Ascending aorta (tissue), 2 donors: Measurements from ENCODE around the gene ZBTB37. TPM values are rescaled to one million over a fixed set of nuclear protein-coding genes. Genes with fewer than 3 reads are reported as not detected.

ENCODE experiments used
- DNase-seq, 2 donors: peaks; one replicate each; pipeline ENCODE4 v3.0.0-alpha.2; 2019; ENCODE audit warnings: low spot score in 2 of 2
- H3K27ac ChIP-seq, 2 donors: fragments of 200-600 bp; sonication (generic); one replicate each; pipeline ENCODE4 v1.5.1; 2016 to 2017; ENCODE audit warnings: mild to moderate bottlenecking in 1 of 2
- H3K27me3 ChIP-seq: fragments of 200-600 bp; sonication (generic); one replicate; pipeline ENCODE4 v1.5.1; 2017
- H3K36me3 ChIP-seq, 2 donors: fragments of 200-600 bp; sonication (generic); one replicate each; pipeline ENCODE4 v1.5.1; 2016
- H3K4me1 ChIP-seq, 2 donors: fragments of 200-600 bp; sonication (generic); one replicate each; pipeline ENCODE4 v1.5.1; 2016 to 2017; ENCODE audit warnings: mild to moderate bottlenecking in 1 of 2
- H3K4me3 ChIP-seq, 2 donors: fragments of 200-600 bp; sonication (generic); one replicate each; pipeline ENCODE4 v1.5.1; 2016 to 2017; ENCODE audit warnings: mild to moderate bottlenecking in 1 of 2
- H3K9me3 ChIP-seq, 2 donors: fragments of 200-600 bp; sonication (generic); one replicate each; pipeline ENCODE4 v1.5.1; 2016
- intact Hi-C: fragments of 100-400 bp; cut with DNase I; formaldehyde crosslinking; loops from one replicate; pipeline ENCODE4 v1.15.1; 2023
- total RNA-seq: library from RNA; depleted of rRNA; stranded (reverse); fragments of >200 nt; gene quantifications from one replicate; pipeline ENCODE4 v1.1.0, GENCODE V29; 2016
- TF ChIP-seq, protein P1 (sequence below), 3 experiments: fragments of 200-600 bp in 2 of 3; fragments of 450-650 bp in 1 of 3; sonication (generic) in 2 of 3; IDR thresholded peaks; one replicate each; pipeline ENCODE4 v1.5.1; 2016 to 2019; ENCODE audit warnings: antibody characterized with exemption in 3 of 3, mild to moderate bottlenecking in 1 of 3, moderate library complexity in 1 of 3

Gene ZBTB37
- total RNA-seq, 1 donor from 2014 or later = 5.0 TPM

DNA sequence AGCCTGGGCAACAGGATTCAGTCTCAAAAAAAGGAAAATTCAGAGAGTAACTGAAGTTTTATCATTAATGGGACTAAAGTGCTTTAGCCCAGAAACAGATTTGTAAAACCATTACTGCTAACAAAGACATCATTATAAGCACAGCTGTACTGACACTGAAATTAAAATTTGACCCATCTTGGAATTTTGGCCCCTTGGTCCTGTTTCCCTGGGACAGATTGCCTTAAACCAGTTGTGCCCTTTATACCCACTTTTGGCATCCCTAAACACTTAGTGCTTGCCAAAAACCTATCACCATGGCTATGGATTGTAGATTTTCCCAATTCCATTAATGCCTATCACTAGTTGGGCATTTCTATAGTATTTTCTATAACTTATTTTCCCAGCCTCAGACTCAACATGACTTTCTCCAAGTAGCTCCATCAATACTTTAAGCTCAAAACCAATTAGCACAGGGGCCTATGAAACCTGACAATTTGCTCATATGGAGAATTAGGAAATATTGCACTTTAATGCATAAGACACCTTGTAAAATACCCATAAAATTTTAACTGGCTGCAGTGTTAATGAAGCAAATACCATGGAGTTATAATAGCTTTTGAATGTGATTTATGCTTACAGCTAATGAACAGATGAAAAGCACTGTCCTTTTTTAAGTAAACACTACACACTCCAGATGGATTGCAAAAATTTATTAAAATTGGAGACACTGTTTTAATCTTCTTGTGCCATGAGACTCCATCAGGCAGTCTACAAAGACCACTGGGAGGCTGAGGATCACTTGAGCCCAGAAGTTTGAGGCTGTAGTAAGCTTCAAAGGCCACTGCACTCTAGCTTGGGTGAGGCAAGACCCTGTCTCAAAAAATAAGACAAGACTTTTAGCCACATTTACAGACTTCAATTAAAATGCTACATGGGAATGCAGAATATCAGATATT, 4.7 kb upstream of the ZBTB37 start:
- H3K27me3 ChIP-seq = no peaks in the 10 kb centered on the region
- peaks cover 0 to 10% of the 10 kb centered on the region in 2 donors for H3K4me1 ChIP-seq
- peaks cover 42 to 69% of the 10 kb centered on the region in 2 donors for H3K36me3 ChIP-seq
- H3K27ac ChIP-seq = no peak overlapping the region
- H3K9me3 ChIP-seq = no peaks in the 10 kb centered on the region
- intact Hi-C loops = loop anchor here (10.0 kb wide), 1 partner anchor 1161 kb away; the partner anchor contains the start of gene MRPS14
- H3K4me3 ChIP-seq = no peak overlapping the region
- DNase-seq = no peak
- TF ChIP-seq, protein P1, sequence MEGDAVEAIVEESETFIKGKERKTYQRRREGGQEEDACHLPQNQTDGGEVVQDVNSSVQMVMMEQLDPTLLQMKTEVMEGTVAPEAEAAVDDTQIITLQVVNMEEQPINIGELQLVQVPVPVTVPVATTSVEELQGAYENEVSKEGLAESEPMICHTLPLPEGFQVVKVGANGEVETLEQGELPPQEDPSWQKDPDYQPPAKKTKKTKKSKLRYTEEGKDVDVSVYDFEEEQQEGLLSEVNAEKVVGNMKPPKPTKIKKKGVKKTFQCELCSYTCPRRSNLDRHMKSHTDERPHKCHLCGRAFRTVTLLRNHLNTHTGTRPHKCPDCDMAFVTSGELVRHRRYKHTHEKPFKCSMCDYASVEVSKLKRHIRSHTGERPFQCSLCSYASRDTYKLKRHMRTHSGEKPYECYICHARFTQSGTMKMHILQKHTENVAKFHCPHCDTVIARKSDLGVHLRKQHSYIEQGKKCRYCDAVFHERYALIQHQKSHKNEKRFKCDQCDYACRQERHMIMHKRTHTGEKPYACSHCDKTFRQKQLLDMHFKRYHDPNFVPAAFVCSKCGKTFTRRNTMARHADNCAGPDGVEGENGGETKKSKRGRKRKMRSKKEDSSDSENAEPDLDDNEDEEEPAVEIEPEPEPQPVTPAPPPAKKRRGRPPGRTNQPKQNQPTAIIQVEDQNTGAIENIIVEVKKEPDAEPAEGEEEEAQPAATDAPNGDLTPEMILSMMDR (IDR thresholded peaks at IDR 0.05) = no peak

DNA sequence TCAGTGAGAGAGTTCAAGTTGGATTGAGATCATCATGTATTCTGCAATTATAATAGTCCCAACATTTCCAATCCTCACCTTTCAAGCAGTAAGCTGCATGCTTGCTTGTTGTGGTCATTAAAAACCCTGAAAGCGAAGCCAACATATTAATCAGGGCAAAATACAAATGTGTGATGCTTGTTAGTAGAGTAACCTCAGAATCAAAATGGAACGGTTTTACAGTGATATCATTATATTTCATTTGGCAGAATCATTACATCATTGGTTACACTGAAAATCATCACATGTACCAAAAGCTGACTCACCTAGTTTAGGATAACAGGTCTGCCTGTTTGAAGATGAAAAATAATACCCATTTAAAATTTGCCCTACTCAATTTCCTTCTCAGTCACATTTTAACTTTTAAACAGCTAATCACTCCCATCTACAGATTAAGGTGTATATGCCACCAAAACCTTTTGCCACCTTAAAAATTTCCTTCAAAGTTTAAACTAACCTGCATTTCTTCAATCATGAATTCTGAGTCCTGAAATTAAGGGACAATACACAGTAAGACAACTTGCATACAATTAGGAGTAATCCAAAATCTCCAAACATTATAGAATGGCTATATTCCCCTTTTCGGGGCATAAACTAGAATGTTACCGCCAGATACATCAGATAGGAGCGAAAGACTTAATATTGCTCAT, 3.9 kb upstream of the ZBTB37 start:
- Histone ChIP-seq H3K36me3 (peaks cover 39 to 63% of the 10 kb centered on the region in 2 donors), H3K4me1 (peaks cover 0 to 10% of the 10 kb centered on the region in 2 donors), H3K4me3 (no peak overlapping the region), H3K27me3 (no peaks in the 10 kb centered on the region), H3K27ac (no peak overlapping the region), H3K9me3 (no peaks in the 10 kb centered on the region)
- TF ChIP-seq, protein P1 (IDR thresholded peaks at IDR 0.05) = no peak
- no peak for DNase-seq
- intact Hi-C loops = loop anchor here (10.0 kb wide), 1 partner anchor 1160 kb away; the partner anchor contains the start of gene MRPS14

DNA sequence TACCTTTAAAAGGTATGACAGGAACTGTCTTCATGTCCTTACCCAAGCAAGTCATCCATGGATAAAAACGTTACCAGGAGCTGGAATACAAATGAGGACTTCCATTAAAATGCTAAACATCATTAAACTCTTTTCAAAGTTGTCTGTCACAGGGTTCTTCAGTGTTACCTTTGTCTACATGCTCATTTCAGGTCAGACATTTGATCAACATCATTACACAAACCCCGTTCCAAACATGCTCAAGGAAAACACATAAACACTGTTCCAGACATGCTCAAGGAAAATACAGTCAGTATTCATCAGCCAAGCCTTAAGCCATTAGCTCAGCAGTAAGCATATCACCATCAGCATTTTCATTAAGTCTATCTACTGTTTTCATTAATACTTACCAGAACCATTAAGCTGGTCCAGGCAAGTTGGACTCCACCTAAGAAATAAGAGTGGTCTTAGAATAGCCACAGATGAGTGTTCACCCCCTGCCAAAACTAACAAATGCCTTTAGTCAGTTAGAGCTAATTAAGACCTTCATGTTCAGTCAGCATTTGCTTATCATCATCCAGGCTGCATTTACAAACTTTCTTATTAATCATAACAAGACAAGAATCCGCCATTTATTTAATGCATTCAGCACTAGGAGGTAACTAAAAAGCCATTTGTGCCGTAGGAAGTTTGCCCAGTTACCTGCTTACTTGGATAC, 2.6 kb upstream of the ZBTB37 start:
- TF ChIP-seq, protein P1 (IDR thresholded peaks at IDR 0.05) = no peak
- DNase-seq = no peak
- no peaks in the 10 kb centered on the region for H3K9me3 ChIP-seq
- peaks cover 4 to 10% of the 10 kb centered on the region in 2 donors for H3K4me1 ChIP-seq
- H3K27me3 ChIP-seq = no peaks in the 10 kb centered on the region
- no peak overlapping the region for H3K27ac ChIP-seq
- peaks cover 35 to 60% of the 10 kb centered on the region in 2 donors for H3K36me3 ChIP-seq
- intact Hi-C loops = loop anchor here (2.0 to 10.0 kb wide), 4 partner anchors 293 to 1333 kb away; partner anchors contain the start of genes KIAA0040, MRPS14, RABGAP1L and SUCO
- peak overlapping the region in 1 of 2 donors; percentile 85 for H3K4me3 ChIP-seq

DNA sequence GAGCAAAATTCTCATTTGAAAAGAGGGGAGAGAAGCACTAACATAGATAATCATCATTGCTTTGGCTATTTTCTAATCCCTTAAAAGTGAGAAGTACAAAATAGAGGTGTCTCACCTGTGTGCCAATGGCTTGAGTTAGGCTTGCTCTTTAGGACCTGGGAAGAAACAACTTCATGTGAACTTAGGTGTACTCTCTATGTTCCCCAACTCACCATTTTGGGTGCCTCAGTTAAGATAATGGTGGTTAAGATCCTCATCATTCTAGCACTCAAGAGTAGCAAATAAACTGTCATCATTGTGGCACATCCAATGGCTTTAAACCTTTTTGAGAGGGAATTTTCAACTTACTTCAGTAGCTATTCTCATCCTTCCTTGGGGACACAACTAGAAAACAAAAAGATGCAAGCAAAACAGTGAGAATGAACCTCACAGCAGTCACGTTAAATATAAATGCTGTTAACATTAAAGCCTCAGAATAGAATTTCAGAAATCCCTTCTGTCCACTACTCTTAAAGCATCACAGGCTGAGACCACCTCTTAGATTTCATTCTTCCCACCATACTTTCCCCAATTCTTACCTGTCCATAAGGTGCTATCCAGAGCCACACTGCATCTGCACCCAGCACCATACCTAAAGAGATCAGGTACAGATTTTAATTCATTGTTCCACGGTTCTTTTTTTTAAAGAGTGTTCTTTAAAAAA, 1.6 kb upstream of the ZBTB37 start:
- peaks cover 32 to 62% of the 10 kb centered on the region in 2 donors for H3K36me3 ChIP-seq
- peak overlapping the region; percentile 93 to 99 for H3K27ac ChIP-seq
- intact Hi-C loops = loop anchor here (1.0 to 10.0 kb wide), 5 partner anchors 292 to 1334 kb away; partner anchors contain the start of genes KIAA0040, MRPS14, PRDX6 and RABGAP1L

More for the DNA sequence above, 1.6 kb upstream of the ZBTB37 start:
- Histone ChIP-seq H3K27me3 (no peaks in the 10 kb centered on the region), H3K9me3 (no peaks in the 10 kb centered on the region), H3K4me3 (peak overlapping the region; percentile 85 to 97), H3K4me1 (peaks cover 4 to 10% of the 10 kb centered on the region in 2 donors)
- DNase-seq = no peak
- TF ChIP-seq, protein P1 (IDR thresholded peaks at IDR 0.05) = no peak
